Measurements from ENCODE around the gene CDR2L.
A peak's percentile ranks its signal among the peaks of the same experiment; 100 is the strongest.
"Not testable (repeated sequence)": the region's sequence is repeated elsewhere in the genome, so short reads cannot be mapped to it uniquely, and the experiment has no call there.

Gene CDR2L

DNA sequence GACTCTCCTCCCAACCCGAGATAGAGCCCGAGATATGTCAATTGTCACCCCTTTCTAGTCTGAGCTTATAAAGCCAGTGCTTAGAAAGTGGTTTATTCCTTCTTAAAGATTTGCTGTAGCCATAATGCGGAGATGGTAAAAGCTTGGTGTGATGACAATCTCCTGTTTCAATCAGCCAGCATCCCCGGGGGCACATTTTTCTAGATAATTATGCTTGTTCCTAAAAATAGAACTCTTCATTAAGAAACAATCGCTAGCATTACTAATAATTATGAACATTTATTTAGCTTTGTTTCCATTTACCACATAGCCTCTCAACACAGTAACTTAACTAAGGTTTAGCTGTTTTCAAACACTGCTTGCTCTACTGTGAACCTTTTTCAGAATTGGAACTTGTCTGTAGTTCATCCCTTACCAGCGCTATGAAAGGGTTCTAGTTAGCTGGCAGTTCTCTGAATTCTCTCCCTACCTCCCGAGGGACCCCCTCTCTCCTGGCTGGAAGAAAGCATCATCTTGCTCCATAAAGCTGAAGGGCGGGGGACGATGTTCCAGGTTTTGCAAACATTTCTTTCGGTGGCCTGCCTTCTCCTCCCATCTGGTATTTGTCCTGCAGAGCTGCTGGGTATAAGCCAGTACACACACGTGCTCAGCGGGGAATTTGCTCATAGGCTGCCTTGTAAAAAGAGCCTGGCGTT lies 24.1 kb downstream of the CDR2L start:
- DNase-seq (ENCODE audit: low spot score) = no peak

- DNase-seq (ENCODE audit: low spot score) = no peak
Measured at GRCh38 chr17:75012096-75012345, 24.6 kb downstream of the CDR2L start.

DNA sequence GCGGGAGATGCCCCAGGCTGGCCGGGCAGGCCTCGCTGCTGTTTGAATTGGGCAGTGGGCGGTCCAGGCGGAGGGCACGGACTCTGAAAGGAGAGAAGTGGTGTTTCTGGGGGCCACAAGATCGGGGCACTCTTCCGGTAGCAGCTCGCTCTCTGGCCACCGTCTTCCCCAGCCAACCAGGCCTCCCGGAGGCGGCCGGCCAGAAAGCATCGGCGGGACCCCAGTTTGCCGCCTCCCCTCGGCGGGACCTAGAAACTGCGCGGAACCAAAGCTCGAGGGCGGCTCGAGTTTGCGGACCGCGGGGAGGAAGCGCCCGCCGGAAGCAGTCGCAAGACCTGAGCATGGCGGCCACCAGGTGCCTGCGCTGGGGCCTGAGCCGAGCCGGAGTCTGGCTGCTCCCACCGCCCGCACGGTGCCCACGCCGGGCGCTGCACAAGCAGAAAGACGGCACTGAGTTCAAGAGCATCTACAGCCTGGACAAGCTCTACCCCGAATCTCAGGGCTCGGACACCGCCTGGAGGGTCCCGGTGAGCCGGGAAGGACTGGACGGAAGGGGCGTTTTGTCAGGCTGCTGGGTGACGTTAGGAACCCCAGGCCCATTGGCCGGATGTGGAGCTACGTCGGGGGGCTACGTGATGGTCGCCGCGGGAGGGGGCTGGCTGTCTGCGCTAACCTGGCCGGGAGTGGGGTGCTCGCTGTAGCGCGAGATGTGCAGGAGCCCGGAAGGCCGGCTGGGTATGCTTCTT lies 25.1 kb downstream of the CDR2L start, which contains the start of gene MRPL58:
Gene MRPL58 (plus strand): TSS at position 325 of the 746 bp plus-strand sequence. CDS start 17 bp downstream, at position 342.
- DNase-seq (ENCODE audit: low spot score) = peak; percentile 79

- DNase-seq (ENCODE audit: low spot score) = no peak
Measured at GRCh38 chr17:75013092-75013559, 25.7 kb downstream of the CDR2L start.

- DNase-seq (ENCODE audit: low spot score) = no peak
Measured at GRCh38 chr17:75019146-75019545, 31.7 kb downstream of the CDR2L start.

GRCh38 chr17:75019710-75020109 lies 32.3 kb downstream of the CDR2L start:
- DNase-seq (ENCODE audit: low spot score) = no peak

- no peak for DNase-seq (ENCODE audit: low spot score)
Measured at GRCh38 chr17:75020331-75021110, 33.1 kb downstream of the CDR2L start.

DNA sequence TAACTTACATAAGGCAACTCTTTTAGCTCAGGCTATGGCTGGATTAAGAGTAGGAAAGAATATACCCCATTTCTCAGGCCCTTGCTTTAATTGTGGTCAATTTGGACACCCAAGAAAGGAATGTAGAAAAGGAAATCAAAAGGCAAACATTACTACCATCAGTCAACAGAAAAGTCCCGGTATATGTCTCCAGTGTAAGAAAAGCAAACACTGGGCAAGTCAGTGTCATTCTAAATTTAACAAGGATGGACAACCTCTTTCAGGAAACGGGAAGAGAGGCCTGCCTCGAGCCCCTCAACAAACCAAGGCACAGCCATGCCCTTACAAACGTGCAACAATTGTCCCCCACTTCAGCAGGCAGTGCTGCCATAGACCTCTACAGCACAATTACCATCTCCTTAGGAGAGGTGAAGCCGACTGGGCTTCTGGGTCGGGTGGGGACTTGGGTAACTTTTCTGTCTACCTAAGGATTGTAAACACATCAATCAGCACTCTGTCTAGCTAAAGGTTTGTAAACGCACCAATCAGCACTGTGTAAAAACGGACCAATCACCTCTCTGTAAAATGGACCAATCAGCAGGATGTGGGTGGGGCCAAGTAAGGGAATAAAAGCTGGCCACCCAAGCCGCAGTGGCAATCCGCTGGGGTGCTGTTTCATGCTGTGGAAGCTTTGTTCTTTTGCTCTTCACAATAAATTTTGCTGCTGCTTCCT lies 37.4 kb downstream of the CDR2L start:
- no peak for DNase-seq (ENCODE audit: low spot score)

GRCh38 chr17:75025398-75025734 lies 37.9 kb downstream of the CDR2L start:
- DNase-seq (ENCODE audit: low spot score) = not testable (repeated sequence)

DNA sequence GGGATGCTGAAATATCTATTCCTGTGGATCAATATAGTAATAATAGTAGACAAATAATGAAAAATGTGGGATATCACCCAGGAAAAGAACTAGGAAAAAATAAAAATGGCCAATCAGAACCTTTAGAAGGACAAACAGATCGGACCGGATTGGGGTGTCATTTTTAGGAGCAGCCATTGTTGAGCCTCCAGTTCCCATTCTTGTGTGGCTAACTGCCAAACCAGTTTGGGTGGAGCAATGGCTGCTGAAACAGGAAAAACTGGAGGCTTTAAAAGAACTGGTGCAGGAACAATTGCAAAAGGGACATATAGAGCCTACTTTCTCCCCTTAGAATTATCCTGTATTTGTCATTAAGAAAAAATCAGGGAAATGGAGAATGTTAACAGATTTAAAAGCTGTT lies 39.2 kb downstream of the CDR2L start:
- DNase-seq (ENCODE audit: low spot score) = not testable (repeated sequence)

DNA sequence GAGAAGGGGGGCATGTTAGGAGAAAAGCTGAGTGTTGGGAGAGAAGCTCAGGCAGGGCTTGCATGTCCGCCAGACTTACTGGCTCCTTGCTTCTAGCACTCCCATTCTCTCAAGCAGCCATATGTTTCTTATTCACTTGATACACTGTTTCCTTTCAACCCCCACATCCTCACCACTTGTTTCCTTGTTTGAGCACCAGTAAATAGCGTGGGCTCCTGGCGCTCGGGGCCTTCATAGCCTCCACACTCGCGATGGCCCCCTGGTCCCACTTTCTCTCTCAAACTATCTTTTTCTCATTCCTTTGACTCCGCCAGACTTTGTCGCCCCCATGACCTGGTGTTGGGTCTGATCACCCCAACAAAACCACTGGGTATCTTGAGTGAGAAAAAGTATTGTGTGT lies 42.7 kb downstream of the CDR2L start:
- DNase-seq (ENCODE audit: low spot score) = no peak

DNA sequence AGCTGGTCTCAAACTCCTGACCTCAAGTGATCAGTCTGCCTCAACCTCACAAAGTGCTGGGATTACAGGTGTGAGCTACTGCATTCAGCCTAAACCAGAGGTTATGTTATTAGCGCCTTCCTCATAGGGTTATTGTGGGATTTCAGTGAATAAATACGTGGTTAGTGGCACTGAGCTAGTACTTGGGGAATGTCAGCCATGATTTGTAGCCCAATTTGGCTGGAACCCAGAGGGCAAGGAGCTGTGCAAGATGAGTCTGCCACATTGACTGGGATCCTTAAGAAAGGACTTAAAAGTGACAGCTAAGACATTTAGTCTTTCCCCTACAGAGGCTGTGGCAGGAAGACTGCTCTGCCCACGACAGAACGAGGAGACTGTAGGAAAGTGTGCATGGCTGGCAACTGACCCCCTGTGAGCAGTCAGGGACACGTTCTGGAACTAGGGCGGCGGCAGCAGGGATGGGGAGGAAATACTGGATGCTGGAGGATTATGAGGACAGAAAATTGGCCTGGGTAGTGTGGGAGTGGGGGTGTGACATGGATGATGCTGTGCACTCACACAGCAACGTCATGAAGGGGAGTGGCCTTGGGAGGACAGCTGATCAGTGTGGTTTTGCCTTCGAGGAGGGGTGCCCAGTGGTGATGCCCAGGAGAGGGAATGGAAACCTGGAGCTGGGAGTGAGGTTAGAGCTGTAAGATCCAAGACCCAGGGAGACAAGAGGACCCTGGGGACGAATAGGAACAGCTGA lies 44.7 kb downstream of the CDR2L start:
- DNase-seq (ENCODE audit: low spot score) = peak; percentile 51

DNA sequence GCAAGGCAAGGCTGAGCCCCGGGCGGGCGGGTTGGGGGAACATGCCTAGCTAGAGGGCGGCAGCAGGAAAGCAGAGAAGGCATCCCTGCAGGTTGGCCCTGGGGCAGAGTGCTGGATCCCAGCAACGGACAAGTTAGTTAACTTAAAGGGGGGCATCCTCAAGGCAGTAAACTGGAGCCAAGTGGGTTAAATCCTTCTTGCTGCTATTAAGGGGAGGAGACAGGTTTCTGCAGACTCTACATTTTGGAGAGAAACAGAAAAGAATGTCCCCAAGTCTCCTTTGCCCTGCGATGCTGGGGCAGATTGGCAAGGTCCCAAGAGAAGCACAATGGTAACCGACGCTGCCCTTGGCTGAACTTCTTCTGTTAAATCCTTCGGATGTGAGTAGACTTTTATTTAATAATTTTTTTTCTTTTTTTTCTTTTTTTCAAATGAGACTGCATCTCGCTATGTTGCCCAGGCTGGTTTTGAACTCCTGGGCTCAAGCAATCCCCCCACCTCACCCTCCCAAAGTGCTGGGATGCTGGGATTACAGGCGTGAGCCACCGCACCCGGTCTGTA lies 45.4 kb downstream of the CDR2L start:
- no peak for DNase-seq (ENCODE audit: low spot score)

DNA sequence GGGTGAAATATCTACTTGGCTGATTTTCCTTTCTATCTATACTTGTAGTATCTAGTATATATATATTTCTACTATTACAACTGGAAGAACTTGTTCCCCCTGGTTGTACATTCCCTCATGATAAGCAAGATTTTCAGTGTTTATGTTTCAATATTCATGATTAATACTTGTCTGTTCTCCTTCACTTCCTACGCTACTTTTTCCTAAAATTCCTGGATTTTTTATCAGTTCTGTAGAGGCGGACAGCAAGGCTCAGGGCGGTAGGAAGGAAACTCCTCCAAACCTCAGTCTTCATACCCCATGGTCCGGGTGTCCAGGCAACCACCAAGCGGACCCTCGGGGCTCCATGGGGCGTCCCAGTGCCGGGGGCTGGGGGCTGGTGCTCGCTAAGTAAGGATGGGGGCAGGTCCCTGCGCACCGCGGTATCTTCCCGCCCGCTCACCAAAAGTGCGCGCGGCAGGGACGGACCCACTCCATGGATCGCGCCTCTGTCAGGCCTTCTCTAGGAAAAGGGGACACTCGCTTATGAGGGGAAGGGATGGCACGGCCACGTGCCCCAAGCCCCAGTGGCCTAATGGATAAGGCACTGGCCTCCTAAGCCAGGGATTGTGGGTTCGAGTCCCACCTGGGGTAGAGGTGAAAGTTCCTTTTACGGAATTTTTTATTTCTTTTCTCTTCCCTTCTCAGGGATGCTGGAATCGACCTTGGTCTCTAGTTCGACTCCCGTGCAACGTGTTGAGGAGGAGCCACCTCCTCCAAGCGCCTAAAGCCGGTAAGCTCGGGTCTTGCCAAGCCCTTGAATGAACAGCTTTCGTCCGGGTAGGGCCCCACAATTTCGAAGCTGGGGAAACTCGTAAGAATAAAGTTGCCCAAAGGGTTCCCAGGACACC lies 46.2 kb downstream of the CDR2L start:
- peak; percentile 75 for DNase-seq (ENCODE audit: low spot score)

DNA sequence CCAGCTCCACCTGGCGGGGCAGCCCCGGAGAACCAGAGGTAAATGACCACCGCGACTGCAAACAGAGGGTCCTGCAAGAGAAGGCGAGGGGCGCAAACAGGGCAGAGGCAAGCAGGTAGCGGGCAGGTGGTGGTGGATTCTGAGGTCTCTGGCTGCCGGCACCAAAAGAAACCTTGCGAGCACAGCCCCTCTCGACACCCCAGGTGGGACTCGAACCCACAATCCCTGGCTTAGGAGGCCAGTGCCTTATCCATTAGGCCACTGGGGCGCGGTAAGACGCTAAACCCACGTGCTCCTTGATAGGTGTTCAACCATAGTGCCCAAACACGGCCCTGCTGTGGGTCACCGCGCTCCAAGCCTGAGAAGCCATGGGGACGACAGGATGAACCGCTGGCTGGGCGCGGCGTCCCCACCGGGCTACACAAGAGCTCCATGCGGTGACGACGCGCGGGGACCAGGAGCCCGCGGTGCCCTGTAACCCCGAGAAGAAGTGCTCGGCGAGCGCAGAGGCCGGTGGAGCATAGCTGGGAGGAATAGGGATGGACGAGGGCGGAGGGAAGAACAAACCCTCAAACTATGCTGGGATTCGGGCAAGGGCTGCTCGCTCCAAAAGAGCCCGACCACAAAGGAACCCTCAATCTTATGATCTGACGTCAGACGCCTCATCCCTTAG lies 46.9 kb downstream of the CDR2L start:
- DNase-seq (ENCODE audit: low spot score) = peak; percentile 80

DNA sequence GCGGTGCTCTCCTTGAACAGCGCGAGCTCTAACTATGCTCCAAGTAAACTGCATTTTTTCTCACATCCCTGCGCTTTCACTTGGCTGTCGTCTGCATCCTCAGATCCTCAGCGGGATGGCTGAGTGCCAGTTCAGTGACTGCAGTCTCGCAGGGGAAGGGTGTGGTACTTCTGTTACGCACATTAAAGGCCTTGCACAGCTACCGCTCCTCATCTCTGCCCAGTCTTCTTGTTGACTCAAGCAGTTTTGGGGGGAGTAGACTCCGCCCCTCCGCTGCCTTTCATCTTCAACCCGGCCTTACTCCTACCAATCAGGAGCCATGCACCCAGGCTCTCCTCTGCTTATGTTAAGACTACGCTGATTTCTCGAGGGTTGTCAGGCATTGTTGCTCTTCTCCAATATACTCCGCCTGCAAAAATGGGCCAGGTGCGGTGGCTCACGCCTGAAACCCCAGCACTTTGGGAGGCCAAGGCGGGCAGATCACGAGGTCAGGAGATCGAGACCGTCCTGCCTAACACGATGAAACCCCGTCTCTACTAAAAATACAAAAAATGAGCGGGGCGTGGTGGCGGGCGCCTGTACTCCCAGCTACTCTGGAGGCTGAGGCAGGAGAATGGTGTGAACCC lies 49.3 kb downstream of the CDR2L start:
- peak; percentile 95 for DNase-seq (ENCODE audit: low spot score)

GRCh38 chr17:75039238-75039637 lies 51.8 kb downstream of the CDR2L start:
- DNase-seq (ENCODE audit: low spot score) = no peak

GRCh38 chr17:75041656-75042280 lies 54.3 kb downstream of the CDR2L start:
- no peak for DNase-seq (ENCODE audit: low spot score)

GRCh38 chr17:75043789-75044188 lies 56.4 kb downstream of the CDR2L start:
- DNase-seq (ENCODE audit: low spot score) = not testable (repeated sequence)
